SU-DHL-6 (cell line): Measurements from ENCODE around the gene HECTD2.

Experiments used
- H2AFZ ChIP-seq: fragments of 200-600 bp; sonication (generic); 2 replicates; pipeline ENCODE4 v1.6.1; 2014; ENCODE audit warnings: low read depth, mild to moderate bottlenecking, moderate library complexity, mixed read lengths, antibody characterized with exemption, low read length; ENCODE audit not compliant: severe bottlenecking
- H3F3A ChIP-seq: fragments of 200-600 bp; shearing (Covaris generic); 2 replicates; pipeline ENCODE4 v1.6.0; 2016; ENCODE audit warnings: antibody characterized with exemption, mild to moderate bottlenecking; ENCODE audit not compliant: insufficient read depth
- H3K27ac ChIP-seq: fragments of 200-600 bp; sonication (generic); 2 replicates; pipeline ENCODE4 v1.5.1; 2016; ENCODE audit warnings: low read depth, mild to moderate bottlenecking, low read length, moderate library complexity, mixed read lengths
- H3K27me3 ChIP-seq: fragments of 200-600 bp; sonication (generic), shearing (Covaris generic); 2 replicates; pipeline ENCODE4 v1.6.0; 2014; ENCODE audit warnings: mild to moderate bottlenecking, low read length
- H3K36me3 ChIP-seq: fragments of 200-600 bp; sonication (generic); 2 replicates; pipeline ENCODE4 v1.6.1; 2014; ENCODE audit warnings: mild to moderate bottlenecking, low read length, mixed read lengths
- H3K4me2 ChIP-seq: fragments of 300-600, 200-600 bp; shearing (Covaris generic), sonication (generic); 2 replicates; pipeline ENCODE4 v1.6.0; 2014; ENCODE audit warnings: low read length, low read depth, mild to moderate bottlenecking; ENCODE audit not compliant: poor library complexity, severe bottlenecking
- H3K4me3 ChIP-seq: fragments of 200-600 bp; sonication (generic); 2 replicates; pipeline ENCODE4 v1.5.1; 2014; ENCODE audit warnings: antibody characterized with exemption, low read length, mild to moderate bottlenecking, mixed read lengths; ENCODE audit not compliant: insufficient read depth, poor library complexity, severe bottlenecking
- H3K79me2 ChIP-seq: fragments of 200-600 bp; sonication (generic); 2 replicates; pipeline ENCODE4 v1.6.1; 2014; ENCODE audit warnings: mild to moderate bottlenecking, low read length, moderate library complexity; ENCODE audit not compliant: insufficient read depth
- H3K9ac ChIP-seq: fragments of 200-600 bp; sonication (generic); 2 replicates; pipeline ENCODE4 v1.7.0; 2014; ENCODE audit warnings: mild to moderate bottlenecking, low read length
- H3K9me2 ChIP-seq: fragments of 200-600 bp; sonication (generic); replicated peaks from 2 replicates; pipeline ENCODE4 v1.6.1; 2014; ENCODE audit warnings: low read length; ENCODE audit not compliant: insufficient read depth
- H3K9me3 ChIP-seq: fragments of 200-600 bp; sonication (generic); 2 replicates; pipeline ENCODE4 v1.6.1; 2014; ENCODE audit warnings: low read length, mixed read lengths; ENCODE audit not compliant: insufficient read depth
- H4K20me1 ChIP-seq: fragments of 200-600 bp; sonication (generic); 2 replicates; pipeline ENCODE4 v1.6.1; 2014; ENCODE audit warnings: low read depth, mild to moderate bottlenecking, antibody characterized with exemption, low read length, moderate library complexity, mixed read lengths
- EZH2phosphoT487 ChIP-seq: fragments of 200-600 bp; sonication (generic), shearing (Covaris generic); conservative IDR thresholded peaks from 2 replicates; pipeline ENCODE4 v1.6.1; 2018; ENCODE audit warnings: mild to moderate bottlenecking, antibody characterized with exemption, low read length, moderate library complexity, mixed read lengths
- TF ChIP-seq, protein P1 (sequence below): fragments of 200-600 bp; sonication (generic); IDR thresholded peaks from one replicate; pipeline ENCODE4 v1.5.1; 2017; ENCODE audit warnings: antibody characterized with exemption, mild to moderate bottlenecking, low read length, moderate library complexity; ENCODE audit not compliant: insufficient read depth, poor library complexity, severe bottlenecking

HECTD2 gene

DNA sequence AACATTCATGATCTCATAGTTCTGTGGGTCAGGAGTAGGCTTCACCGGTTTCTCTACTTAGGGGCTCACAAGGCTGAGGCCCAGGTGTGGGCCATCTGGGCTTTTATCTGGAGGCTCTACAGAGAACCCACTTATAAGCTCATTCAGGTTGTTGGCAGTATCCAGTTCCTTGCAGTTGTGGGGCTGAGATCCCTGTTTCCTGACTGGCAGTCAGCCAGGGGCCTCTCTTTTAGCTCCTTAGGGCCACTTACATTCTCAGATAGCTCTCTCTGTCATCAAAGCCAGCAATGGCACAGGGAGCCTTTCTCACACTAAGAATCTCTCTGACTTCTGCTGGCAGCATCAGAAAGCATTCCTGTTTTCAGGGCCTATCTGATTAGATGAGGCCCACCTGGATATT lies 18.2 kb upstream of the HECTD2 start:
- H2AFZ ChIP-seq: no peak overlapping the region
- TF ChIP-seq, protein P1, sequence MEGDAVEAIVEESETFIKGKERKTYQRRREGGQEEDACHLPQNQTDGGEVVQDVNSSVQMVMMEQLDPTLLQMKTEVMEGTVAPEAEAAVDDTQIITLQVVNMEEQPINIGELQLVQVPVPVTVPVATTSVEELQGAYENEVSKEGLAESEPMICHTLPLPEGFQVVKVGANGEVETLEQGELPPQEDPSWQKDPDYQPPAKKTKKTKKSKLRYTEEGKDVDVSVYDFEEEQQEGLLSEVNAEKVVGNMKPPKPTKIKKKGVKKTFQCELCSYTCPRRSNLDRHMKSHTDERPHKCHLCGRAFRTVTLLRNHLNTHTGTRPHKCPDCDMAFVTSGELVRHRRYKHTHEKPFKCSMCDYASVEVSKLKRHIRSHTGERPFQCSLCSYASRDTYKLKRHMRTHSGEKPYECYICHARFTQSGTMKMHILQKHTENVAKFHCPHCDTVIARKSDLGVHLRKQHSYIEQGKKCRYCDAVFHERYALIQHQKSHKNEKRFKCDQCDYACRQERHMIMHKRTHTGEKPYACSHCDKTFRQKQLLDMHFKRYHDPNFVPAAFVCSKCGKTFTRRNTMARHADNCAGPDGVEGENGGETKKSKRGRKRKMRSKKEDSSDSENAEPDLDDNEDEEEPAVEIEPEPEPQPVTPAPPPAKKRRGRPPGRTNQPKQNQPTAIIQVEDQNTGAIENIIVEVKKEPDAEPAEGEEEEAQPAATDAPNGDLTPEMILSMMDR: no peak
- no peak for TF ChIP-seq EZH2phosphoT487
- no peak overlapping the region for H3K4me3 ChIP-seq
- no peak overlapping the region for H3K9ac ChIP-seq
- H3K9me3 ChIP-seq: no peaks in the 10 kb centered on the region
- H3F3A ChIP-seq: no peaks in the 10 kb centered on the region
- no peaks in the 10 kb centered on the region for H3K9me2 ChIP-seq
- H3K4me2 ChIP-seq: no peak overlapping the region
- no peaks in the 10 kb centered on the region for H3K79me2 ChIP-seq
- H4K20me1 ChIP-seq: no peaks in the 10 kb centered on the region
- H3K36me3 ChIP-seq: no peaks in the 10 kb centered on the region
- H3K27me3 ChIP-seq: no peaks in the 10 kb centered on the region
- H3K27ac ChIP-seq: no peak overlapping the region

GRCh38 chr10:91406322-91406721 lies 3.8 kb upstream of the HECTD2 start:
- TF ChIP-seq EZH2phosphoT487: no peak
- TF ChIP-seq, protein P1: no peak
- Histone ChIP-seq H3K4me2 (no peak overlapping the region), H3K4me3 (no peak overlapping the region)

DNA sequence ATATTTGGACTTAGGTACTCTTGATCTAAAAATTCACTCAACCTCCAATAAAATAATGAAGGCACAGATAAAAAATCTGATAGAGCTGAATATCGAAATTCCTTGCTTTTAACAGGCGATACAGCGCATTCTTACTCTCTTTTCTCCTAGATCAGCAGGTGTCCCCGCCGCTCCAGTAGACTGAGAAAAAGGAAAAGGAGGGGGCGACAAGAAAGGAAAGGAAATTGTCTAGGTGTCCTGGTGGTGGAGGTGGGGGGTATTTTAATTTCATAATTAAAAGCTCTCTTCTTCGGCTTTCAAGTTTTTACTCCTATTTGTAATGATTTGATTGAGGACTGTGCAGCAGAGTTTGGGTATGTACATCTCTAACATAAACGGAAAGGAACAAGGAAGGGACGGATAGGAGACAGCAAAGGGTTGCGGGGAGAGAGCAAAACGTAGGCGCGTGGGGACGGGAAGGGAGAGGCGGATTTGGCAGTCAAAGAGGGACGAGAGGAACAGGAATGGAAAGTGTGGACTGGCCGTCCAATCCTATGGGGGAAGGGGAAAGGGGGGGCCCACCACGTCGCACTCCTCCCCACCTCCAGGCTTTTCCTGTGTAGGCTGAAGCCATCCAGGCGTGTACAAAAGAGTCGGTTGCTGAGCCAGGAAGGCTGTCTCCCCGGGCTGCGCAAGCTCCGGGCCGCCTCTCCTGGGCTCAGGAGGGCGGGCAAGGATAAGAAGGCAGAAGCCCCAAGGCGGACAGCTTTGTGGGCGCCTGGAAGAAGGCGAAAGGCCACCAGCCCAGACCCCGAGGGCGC lies 875 bp upstream of the HECTD2 start:
- Histone ChIP-seq H3K4me2 (peak overlapping the region; percentile 59), H3K79me2 (no peaks in the 10 kb centered on the region), H3K27ac (no peak overlapping the region), H3K27me3 (no peaks in the 10 kb centered on the region), H3K9me3 (no peaks in the 10 kb centered on the region), H3K9ac (peak overlapping the region; percentile 62), H4K20me1 (no peaks in the 10 kb centered on the region), H2AFZ (peak overlapping the region; percentile 100), H3K4me3 (peak overlapping the region; percentile 53), H3K36me3 (no peaks in the 10 kb centered on the region), H3K9me2 (no peaks in the 10 kb centered on the region), H3F3A (no peaks in the 10 kb centered on the region; the same call in 1 of the 2 replicates)
- TF ChIP-seq, protein P1: no peak
- TF ChIP-seq EZH2phosphoT487: no peak

More at GRCh38 chr10:91406322-91406721, 3.8 kb upstream of the HECTD2 start:
- Histone ChIP-seq H4K20me1 (no peaks in the 10 kb centered on the region), H2AFZ (no peak overlapping the region), H3K27ac (no peak overlapping the region), H3K79me2 (no peaks in the 10 kb centered on the region), H3K9me3 (no peaks in the 10 kb centered on the region), H3K9me2 (no peaks in the 10 kb centered on the region), H3K36me3 (no peaks in the 10 kb centered on the region), H3K27me3 (no peaks in the 10 kb centered on the region), H3F3A (no peaks in the 10 kb centered on the region; the same call in 1 of the 2 replicates), H3K9ac (no peak overlapping the region)
